C4-2B (cell line): ENCODE results near the gene KLF1.

Experiments used
- ZFX ChIP-seq: fragments of 450-650 bp; IDR thresholded peaks from 2 replicates; pipeline ENCODE4 v1.6.1; 2017
- TF ChIP-seq, protein P1 (sequence below): fragments of 450-650 bp; conservative IDR thresholded peaks from 2 replicates; pipeline ENCODE4 v1.5.1; 2017; ENCODE audit warnings: mild to moderate bottlenecking

DNA sequence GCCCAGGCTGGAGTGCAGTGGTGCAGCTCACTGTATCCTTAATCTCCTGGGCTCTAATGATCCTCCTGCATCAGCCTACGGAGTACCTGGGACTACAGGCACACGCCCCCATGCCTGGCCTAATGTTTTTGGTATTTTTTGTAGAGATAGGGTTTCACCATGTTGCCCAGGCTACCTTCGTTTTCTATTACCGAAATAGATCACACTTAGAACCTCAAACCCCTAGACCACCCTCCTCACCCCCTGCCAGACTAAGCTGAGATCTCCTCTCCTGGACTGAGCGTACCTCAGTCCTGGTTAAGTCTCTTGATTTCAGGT lies 391 bp downstream of the KLF1 start:
- TF ChIP-seq, protein P1, sequence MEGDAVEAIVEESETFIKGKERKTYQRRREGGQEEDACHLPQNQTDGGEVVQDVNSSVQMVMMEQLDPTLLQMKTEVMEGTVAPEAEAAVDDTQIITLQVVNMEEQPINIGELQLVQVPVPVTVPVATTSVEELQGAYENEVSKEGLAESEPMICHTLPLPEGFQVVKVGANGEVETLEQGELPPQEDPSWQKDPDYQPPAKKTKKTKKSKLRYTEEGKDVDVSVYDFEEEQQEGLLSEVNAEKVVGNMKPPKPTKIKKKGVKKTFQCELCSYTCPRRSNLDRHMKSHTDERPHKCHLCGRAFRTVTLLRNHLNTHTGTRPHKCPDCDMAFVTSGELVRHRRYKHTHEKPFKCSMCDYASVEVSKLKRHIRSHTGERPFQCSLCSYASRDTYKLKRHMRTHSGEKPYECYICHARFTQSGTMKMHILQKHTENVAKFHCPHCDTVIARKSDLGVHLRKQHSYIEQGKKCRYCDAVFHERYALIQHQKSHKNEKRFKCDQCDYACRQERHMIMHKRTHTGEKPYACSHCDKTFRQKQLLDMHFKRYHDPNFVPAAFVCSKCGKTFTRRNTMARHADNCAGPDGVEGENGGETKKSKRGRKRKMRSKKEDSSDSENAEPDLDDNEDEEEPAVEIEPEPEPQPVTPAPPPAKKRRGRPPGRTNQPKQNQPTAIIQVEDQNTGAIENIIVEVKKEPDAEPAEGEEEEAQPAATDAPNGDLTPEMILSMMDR, result no peak
- no peak for TF ChIP-seq ZFX
